Subcutaneous abdominal adipose tissue (tissue), 5 donors: Measurements from ENCODE around the gene CCDC39.
"Not testable (repeated sequence)": the region's sequence is repeated elsewhere in the genome, so short reads cannot be mapped to it uniquely, and the experiment has no call there.

Experiments used
- H3K27ac ChIP-seq: one replicate; pipeline ENCODE4 v1.7.0; 2013; ENCODE audit warnings: low read depth, mild to moderate bottlenecking, inconsistent platforms, low read length, moderate library complexity
- H3K27me3 ChIP-seq, 5 donors: one replicate each; pipeline ENCODE4 v1.7.0; 2013; ENCODE audit warnings: low read length in 5 of 5, inconsistent platforms in 1 of 5; ENCODE audit not compliant: control insufficient read depth in 5 of 5, insufficient read depth in 4 of 5
- H3K36me3 ChIP-seq, 5 donors: one replicate each; pipeline ENCODE4 v1.7.0; 2013; ENCODE audit warnings: low read length in 5 of 5; ENCODE audit not compliant: control insufficient read depth in 5 of 5, insufficient read depth in 5 of 5
- H3K4me1 ChIP-seq, 5 donors: one replicate each; pipeline ENCODE4 v1.7.0; 2013; ENCODE audit warnings: low read length in 5 of 5, mild to moderate bottlenecking in 3 of 5, moderate library complexity in 1 of 5; ENCODE audit not compliant: control insufficient read depth in 5 of 5, insufficient read depth in 5 of 5
- H3K4me3 ChIP-seq, 5 donors: one replicate each; pipeline ENCODE4 v1.7.0; 2013; ENCODE audit warnings: low read length in 5 of 5, low read depth in 1 of 5
- H3K9ac ChIP-seq, 5 donors: one replicate each; pipeline ENCODE4 v1.7.0; 2013; ENCODE audit warnings: low read length in 5 of 5, mild to moderate bottlenecking in 4 of 5, moderate library complexity in 3 of 5
- H3K9me3 ChIP-seq, 5 donors: one replicate each; pipeline ENCODE4 v1.7.0; 2013; ENCODE audit warnings: low read length in 5 of 5; ENCODE audit not compliant: control insufficient read depth in 5 of 5
- donor health status: healthy.
- donor health status: healthy.
- donor health status: healthy.
- donor health status: healthy.
- donor health status: healthy.

Gene CCDC39

DNA sequence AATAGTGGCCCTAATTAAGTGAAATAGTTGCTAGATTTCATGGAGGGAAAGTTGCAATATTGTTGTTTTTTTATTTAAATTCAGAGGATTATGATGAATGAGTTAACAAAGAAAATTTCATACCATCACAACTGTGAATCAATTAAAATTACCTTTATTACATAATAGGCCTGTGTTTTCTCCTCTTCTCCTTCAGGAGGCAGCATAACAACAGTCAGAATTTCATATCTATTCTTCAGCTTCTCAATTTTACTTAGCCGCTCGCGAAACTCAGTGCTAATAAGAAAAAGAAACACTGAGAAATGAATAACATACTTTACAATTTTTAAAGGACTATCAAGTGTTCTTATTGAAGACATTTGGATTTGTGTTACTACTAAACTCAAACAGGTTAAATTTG, 48.0 kb downstream of the CCDC39 start:
- H3K9ac ChIP-seq: no peak overlapping the region
- peaks cover 0 to 6% (median 3%) of the 10 kb centered on the region in 5 donors for H3K36me3 ChIP-seq
- H3K27me3 ChIP-seq: peaks cover 0 to 8% (median 6%) of the 10 kb centered on the region in 5 donors
- H3K27ac ChIP-seq: no peak overlapping the region
- H3K9me3 ChIP-seq: no peaks in the 10 kb centered on the region
- H3K4me1 ChIP-seq: no peaks in the 10 kb centered on the region
- H3K4me3 ChIP-seq: no peak overlapping the region

DNA sequence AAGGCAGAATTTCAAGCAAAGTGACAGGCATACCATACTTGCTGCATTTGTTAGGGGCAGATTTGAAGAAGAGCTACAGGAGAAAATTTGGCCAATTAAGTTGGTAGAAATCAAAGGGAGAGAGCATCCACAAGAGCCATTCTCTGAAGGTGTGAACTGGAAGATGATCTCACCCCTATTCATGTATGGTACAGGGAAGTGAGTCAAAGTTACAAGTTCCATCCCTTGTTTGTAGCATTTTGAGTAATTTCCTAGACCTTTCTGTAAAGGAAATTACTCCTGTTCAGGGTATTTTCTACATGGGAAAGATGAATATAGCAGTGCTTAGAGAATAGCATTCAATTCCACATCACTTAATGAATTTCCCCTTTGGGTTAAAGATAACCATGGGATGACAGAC, 48.9 kb downstream of the CCDC39 start:
- no peaks in the 10 kb centered on the region for H3K9me3 ChIP-seq
- H3K9ac ChIP-seq: no peak overlapping the region
- peaks cover 0 to 8% (median 4%) of the 10 kb centered on the region in 5 donors for H3K36me3 ChIP-seq
- H3K27ac ChIP-seq: no peak overlapping the region
- H3K4me1 ChIP-seq: no peaks in the 10 kb centered on the region
- peaks cover 0 to 8% (median 6%) of the 10 kb centered on the region in 5 donors for H3K27me3 ChIP-seq
- H3K4me3 ChIP-seq: no peak overlapping the region

DNA sequence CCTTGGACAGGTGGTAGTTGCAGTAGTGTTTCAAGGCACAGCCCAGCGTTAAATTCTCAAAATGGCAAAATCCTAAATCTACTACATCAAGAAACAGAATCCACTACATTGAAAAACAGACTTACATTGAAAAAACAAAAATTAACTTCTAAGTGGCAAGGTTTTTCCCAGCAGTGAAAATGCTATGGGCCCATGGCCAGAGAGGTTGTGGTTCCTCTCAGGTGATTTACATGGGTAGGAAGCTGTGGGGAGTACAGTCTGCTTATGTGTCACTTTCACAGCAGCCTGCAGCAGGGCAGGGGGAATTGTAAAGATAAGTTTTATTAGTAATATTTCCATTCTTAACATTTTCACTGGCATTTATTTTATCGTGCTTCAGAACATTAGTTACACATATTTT, 52.4 kb downstream of the CCDC39 start:
- H3K9me3 ChIP-seq: no peaks in the 10 kb centered on the region
- H3K36me3 ChIP-seq: peaks cover 0 to 8% (median 4%) of the 10 kb centered on the region in 5 donors

DNA sequence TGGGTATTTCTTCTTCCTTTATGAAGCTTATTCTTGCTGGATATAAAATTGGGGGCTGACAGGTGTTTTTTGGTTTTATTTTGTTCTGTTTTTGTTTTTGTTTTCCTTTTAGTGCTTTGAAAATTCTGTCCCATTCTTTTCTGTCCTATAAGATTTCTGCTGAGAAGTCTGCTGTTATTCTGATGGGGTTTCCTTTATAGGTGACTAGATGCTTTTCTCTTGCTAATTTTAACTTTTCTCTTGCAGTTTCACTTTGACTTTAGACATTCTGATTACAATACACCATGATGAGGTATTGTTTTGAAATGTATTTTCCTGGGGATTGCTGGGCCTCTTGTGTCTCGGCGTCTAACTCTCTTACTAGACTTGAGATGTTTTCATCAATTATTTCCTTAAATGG, 54.6 kb downstream of the CCDC39 start:
- H3K27ac ChIP-seq: no peak overlapping the region
- peaks cover 0 to 8% (median 4%) of the 10 kb centered on the region in 5 donors for H3K36me3 ChIP-seq
- H3K27me3 ChIP-seq: no peaks in the 10 kb centered on the region
- no peaks in the 10 kb centered on the region for H3K4me1 ChIP-seq
- no peaks in the 10 kb centered on the region for H3K9me3 ChIP-seq
- H3K4me3 ChIP-seq: no peak overlapping the region
- H3K9ac ChIP-seq: no peak overlapping the region

More for the DNA sequence above, 52.4 kb downstream of the CCDC39 start:
- Histone ChIP-seq H3K27me3 (no peaks in the 10 kb centered on the region), H3K4me3 (no peak overlapping the region), H3K9ac (no peak overlapping the region), H3K27ac (no peak overlapping the region), H3K4me1 (no peaks in the 10 kb centered on the region)

DNA sequence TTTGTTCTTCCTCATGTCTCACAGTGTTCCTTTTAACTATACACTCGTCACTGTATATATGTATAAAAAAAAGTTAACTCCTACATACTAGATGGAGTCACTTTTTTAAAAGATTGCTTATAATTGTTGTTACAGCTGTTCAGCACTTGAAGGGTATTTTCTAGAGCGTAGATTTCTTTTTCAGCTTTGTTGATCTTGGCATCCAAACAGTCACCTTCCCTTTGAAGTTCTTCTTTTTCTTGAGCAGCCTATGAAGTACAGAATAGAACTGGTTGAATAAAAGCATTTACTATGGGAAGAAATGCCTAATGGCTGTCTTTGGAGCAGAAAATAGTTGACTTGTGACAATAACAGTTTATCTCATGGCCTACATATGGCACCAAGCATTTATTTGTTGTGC, 59.6 kb downstream of the CCDC39 start:
- Histone ChIP-seq H3K27ac (no peak overlapping the region), H3K9me3 (no peaks in the 10 kb centered on the region), H3K4me1 (no peaks in the 10 kb centered on the region), H3K36me3 (no peaks in the 10 kb centered on the region), H3K27me3 (no peaks in the 10 kb centered on the region), H3K4me3 (no peak overlapping the region), H3K9ac (no peak overlapping the region)

DNA sequence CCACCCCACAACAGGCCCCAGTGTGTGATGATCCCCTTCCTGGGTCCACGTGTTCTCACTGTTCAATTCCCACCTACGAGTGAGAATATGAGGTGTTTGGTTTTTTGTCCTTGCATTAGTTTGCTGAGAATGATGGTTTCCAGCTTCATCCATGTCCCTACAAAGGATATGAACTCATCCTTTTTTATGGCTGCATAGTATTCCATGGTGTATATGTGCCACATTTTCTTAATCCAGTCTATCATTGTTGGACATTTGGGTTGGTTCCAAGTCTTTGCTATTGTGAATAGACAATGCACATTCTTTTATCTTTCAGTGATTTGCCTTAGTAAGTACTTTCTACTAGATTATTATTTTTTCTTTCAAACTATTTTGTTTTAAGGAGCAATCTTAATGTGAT, 60.7 kb downstream of the CCDC39 start:
- H3K27me3 ChIP-seq, H3K36me3 ChIP-seq, H3K4me3 ChIP-seq, H3K27ac ChIP-seq, H3K4me1 ChIP-seq, H3K9me3 ChIP-seq, H3K9ac ChIP-seq: not testable (repeated sequence)

DNA sequence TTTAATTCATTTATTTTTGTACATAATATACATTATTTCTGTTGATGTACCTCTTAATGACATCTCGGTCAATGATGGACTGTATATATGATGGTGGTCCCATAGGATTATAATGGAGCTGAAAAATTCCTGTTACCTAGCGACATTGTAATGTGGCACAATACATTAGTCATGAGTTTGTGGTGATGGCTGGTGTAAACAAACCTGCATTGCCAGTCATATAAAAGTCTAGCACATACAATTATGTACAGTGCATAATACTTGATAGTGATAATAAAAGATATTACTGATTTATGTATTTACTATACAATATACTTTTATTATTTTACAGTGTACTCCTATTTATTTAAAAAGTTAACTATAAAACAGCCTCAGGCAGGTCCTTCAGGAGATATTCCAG, 62.2 kb downstream of the CCDC39 start:
- Histone ChIP-seq H3K36me3 (peaks cover 11 to 15% (median 12%) of the 10 kb centered on the region in 5 donors), H3K4me1 (no peaks in the 10 kb centered on the region), H3K27ac (no peak overlapping the region), H3K9me3 (no peaks in the 10 kb centered on the region), H3K4me3 (no peak overlapping the region), H3K27me3 (no peaks in the 10 kb centered on the region), H3K9ac (no peak overlapping the region)

DNA sequence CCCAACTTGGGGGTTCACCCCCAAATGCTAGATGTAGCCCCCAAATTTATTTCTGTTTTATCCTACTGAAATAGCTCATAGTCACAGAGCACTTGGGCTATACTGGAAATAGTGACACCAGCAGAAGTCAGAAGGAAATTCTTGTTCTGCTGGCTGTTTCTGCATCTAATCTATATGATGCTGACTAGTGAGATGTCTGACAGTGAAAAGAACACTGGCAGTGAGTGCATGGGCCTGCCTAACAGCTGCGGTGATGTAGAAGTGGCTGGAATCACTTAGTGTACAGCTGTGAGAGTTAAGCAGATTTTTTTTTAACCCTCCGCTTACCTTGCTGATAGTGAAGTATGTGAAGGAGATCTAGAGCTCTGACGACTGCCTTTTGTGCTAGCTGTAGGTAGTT, 63.3 kb downstream of the CCDC39 start:
- Histone ChIP-seq H3K4me1 (no peaks in the 10 kb centered on the region), H3K9me3 (no peaks in the 10 kb centered on the region), H3K27ac (no peak overlapping the region), H3K9ac (no peak overlapping the region), H3K27me3 (no peaks in the 10 kb centered on the region), H3K36me3 (peaks cover 21 to 26% (median 23%) of the 10 kb centered on the region in 5 donors), H3K4me3 (no peak overlapping the region)

DNA sequence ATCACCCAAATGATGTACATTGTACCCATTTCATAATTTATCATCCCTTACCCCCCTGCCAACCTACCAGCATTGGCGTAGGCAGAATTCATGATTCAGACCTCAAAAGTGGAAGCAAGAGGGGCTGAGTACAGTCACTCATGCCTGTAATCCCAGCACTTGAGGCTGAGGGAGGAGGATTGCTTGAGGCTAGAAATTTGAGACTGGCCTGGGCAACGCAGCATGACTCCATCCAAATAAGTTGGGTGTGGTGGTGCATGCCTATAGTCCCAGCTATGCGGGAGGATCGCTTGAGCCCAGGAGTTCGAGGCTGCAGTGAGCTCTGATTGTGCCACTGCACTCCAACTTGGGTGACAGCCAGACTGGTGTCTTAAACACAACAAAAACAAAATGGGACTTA, 66.9 kb downstream of the CCDC39 start:
- H3K27ac ChIP-seq: no peak overlapping the region
- no peaks in the 10 kb centered on the region for H3K9me3 ChIP-seq
- H3K9ac ChIP-seq: no peak overlapping the region
- peaks cover 48 to 62% (median 56%) of the 10 kb centered on the region in 5 donors for H3K36me3 ChIP-seq
- no peaks in the 10 kb centered on the region for H3K27me3 ChIP-seq
- H3K4me1 ChIP-seq: no peaks in the 10 kb centered on the region
- no peak overlapping the region for H3K4me3 ChIP-seq

DNA sequence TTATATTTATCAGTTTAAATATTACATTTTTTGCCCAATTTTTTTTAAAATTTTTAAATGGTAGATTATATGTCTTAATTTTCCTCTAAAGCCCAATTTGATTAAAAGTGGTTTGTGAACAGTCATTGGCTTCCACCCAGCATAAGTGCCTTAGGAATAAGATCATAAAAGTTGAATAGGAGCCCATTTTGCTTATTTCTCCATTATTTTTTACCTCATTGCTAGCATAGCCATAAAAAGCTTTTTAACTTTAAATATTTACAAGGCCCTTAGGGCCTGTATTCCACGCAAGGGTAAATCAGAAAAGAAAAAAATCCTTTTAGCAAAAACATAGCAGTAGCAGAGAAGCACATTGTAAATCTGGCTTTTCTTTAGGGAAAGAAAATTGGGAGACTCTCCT, 68.3 kb downstream of the CCDC39 start:
- H3K36me3 ChIP-seq: peaks cover 59 to 76% (median 69%) of the 10 kb centered on the region in 5 donors
- no peaks in the 10 kb centered on the region for H3K4me1 ChIP-seq
- H3K9me3 ChIP-seq: no peaks in the 10 kb centered on the region
- H3K4me3 ChIP-seq: no peak overlapping the region
- H3K27me3 ChIP-seq: no peaks in the 10 kb centered on the region
- no peak overlapping the region for H3K27ac ChIP-seq
- no peak overlapping the region for H3K9ac ChIP-seq
